AG08395 (cell line): Measurements from ENCODE around the gene TTC4.

Experiments
- DNase-seq: peaks from one replicate; pipeline ENCODE4 v3.0.0; 2012; ENCODE audit warnings: mixed read lengths, low spot score

TTC4 gene

GRCh38 chr1:54782588-54782987 lies 66.9 kb downstream of the TTC4 start:
- DNase-seq: no peak

- DNase-seq: no peak
Measured at GRCh38 chr1:54784066-54784465, 68.4 kb downstream of the TTC4 start.

DNA sequence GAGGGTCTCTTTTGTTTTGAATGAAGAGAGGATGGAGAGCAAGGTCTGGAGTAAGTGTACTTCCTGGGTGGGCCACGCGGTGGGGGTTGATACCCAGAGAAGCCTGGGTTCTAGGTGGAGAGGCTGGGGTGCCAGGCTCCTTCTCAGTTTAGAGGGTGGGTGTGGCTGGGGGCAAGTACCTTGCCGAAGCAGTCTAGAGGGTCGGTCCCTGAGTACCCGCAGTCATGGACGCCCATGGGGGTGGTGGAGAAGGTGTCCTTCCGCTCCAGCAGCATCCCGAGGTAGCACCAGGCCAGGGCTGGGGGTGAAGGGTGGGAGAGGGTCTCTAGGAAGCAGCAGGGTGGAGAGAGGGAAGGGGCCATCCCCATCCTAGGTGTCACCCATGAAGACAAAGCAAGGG lies 71.1 kb downstream of the TTC4 start:
- DNase-seq: no peak

DNA sequence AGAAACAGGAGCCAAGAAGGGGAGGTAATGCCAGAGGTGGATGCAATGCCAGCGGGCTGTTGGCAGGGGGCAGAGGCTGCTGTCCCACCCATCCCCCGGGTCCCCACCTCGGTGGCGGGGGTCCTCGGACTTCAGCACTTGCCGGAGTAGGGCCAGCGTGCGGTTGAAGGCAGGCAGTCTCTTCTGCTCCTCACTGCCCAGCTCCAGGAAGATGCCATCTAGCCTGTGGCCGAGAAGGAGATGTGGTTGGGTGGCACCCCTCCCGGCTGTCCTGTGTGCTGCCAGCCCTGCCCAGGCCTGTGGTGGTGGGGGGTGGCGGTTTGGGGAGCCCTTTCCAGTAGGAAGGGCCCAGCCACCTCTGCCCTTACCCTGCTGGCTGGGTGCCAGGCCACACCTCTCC lies 71.9 kb downstream of the TTC4 start:
- no peak for DNase-seq

DNA sequence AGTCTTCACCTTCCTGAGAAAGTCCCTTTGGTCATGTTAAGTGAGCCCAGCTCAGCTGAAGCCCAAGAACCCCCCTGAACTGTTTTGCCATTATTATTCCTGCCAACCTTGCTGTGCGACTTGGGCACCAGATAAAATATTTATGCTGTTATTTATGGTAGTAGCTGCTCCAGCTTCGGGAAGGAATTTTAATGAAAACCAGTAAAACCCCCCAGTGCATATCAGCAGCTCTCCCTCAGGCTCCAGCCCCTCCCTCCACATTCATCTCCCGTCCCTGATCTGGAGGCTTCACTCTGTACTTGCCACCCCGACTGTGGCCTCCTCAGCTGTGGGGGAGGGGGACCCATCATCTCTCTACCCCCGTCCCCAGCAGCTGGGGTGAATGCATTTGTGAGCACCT lies 72.8 kb downstream of the TTC4 start:
- no peak for DNase-seq

DNA sequence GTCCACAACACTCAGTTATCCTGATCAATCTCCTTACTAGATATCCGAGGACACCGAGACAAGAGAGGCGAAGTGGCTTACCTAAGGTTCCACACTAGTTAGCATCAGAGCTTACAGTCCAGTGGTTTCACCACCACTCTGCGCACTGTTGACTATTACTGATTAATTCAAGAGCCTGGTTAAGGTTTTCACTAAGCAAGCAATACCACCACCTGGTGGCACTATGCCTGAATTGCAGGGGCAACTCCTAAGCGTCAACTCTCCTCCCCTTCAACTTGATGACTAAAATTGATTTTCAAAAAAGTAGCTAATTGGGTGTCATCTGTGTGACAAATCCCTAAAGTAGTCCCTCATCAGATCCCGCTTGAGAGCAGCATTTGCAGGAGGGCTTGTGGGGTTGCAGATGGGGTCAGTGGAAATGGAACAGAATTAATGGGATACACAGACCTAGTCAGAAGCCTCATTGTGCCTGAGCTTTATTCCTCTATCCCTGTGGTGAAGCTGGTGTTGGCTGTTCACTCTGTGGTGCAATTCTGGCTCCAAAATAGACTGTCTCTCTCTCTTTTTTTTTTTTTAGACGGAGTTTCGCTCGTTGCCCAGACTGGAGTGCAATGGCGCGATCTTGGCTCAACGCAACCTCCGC lies 76.3 kb downstream of the TTC4 start:
- no peak for DNase-seq
